Neuronal stem cell (in vitro differentiated cells): Measurements from ENCODE around the gene MAB21L4.

Experiments
- DNase-seq: peaks from one replicate; pipeline ENCODE4 v3.0.0-alpha.2; 2013; ENCODE audit warnings: low spot score
- H2AFZ ChIP-seq: one replicate; pipeline ENCODE4 v1.6.1; 2013; ENCODE audit warnings: mild to moderate bottlenecking, low read length, inconsistent platforms
- H2AK5ac ChIP-seq: 2 replicates; pipeline ENCODE4 v1.6.1; 2013; ENCODE audit warnings: low read depth, mild to moderate bottlenecking, inconsistent platforms, low read length, moderate library complexity, mixed read lengths
- H2BK120ac ChIP-seq: 2 replicates; pipeline ENCODE4 v1.6.1; 2013; ENCODE audit warnings: low read depth, mild to moderate bottlenecking, inconsistent platforms, low read length, moderate library complexity, mixed read lengths
- H2BK12ac ChIP-seq: one replicate; pipeline ENCODE4 v1.6.1; 2013; ENCODE audit warnings: low read length, inconsistent platforms
- H2BK15ac ChIP-seq: 2 replicates; pipeline ENCODE4 v1.6.1; 2013; ENCODE audit warnings: mild to moderate bottlenecking, low read length, inconsistent platforms, mixed read lengths
- H2BK5ac ChIP-seq: one replicate; pipeline ENCODE4 v1.6.1; 2013; ENCODE audit warnings: inconsistent platforms, mild to moderate bottlenecking, low read length, moderate library complexity
- H3K14ac ChIP-seq: one replicate; pipeline ENCODE4 v1.6.1; 2013; ENCODE audit warnings: low read length, inconsistent platforms
- H3K18ac ChIP-seq: 2 replicates; pipeline ENCODE4 v1.6.1; 2013; ENCODE audit warnings: low read length, inconsistent platforms
- H3K23ac ChIP-seq: 2 replicates; pipeline ENCODE4 v1.6.1; 2013; ENCODE audit warnings: low read depth, mild to moderate bottlenecking, mixed read lengths, low read length, inconsistent platforms; ENCODE audit not compliant: poor library complexity
- H3K27ac ChIP-seq: replicated peaks from 3 replicates; pipeline ENCODE4 v1.5.1; 2013; ENCODE audit warnings: low read length, inconsistent platforms
- H3K27me3 ChIP-seq, 3 experiments: 2 replicates each; pipeline ENCODE4 v1.6.1; 2013; ENCODE audit warnings: low read length in 3 of 3, mild to moderate bottlenecking in 2 of 3, inconsistent platforms in 1 of 3, low read depth in 1 of 3, mixed read lengths in 1 of 3, moderate library complexity in 1 of 3; ENCODE audit not compliant: control insufficient read depth in 3 of 3, insufficient read depth in 3 of 3
- H3K36me3 ChIP-seq, 2 donors: replicated peaks in 1 of 2; 2 replicates each; pipeline ENCODE4 v1.6.1; 2013; ENCODE audit warnings: low read length in 2 of 2; ENCODE audit not compliant: control insufficient read depth in 2 of 2, insufficient read depth in 2 of 2
- H3K4ac ChIP-seq: 2 replicates; pipeline ENCODE4 v1.6.1; 2013; ENCODE audit warnings: inconsistent platforms, mild to moderate bottlenecking, low read length, moderate library complexity
- H3K4me1 ChIP-seq, 2 donors: 1 replicate in 1 of 2; 2 replicates in 1 of 2; pipeline ENCODE4 v1.6.1; 2013; ENCODE audit warnings: low read length in 2 of 2, low read depth in 1 of 2; ENCODE audit not compliant: control insufficient read depth in 2 of 2, insufficient read depth in 1 of 2
- H3K4me2 ChIP-seq: one replicate; pipeline ENCODE4 v1.6.1; 2013; ENCODE audit warnings: mild to moderate bottlenecking, low read length, inconsistent platforms; ENCODE audit not compliant: insufficient read depth, poor library complexity, severe bottlenecking
- H3K4me3 ChIP-seq, 2 donors: 2 replicates each; pipeline ENCODE4 v1.5.1; 2013; ENCODE audit warnings: low read length in 2 of 2, mild to moderate bottlenecking in 2 of 2, inconsistent platforms in 1 of 2, moderate library complexity in 1 of 2
- H3K79me1 ChIP-seq: one replicate; pipeline ENCODE4 v1.6.1; 2013; ENCODE audit warnings: low read depth, mild to moderate bottlenecking, inconsistent platforms, low read length, moderate library complexity
- H3K9ac ChIP-seq: one replicate; pipeline ENCODE4 v1.6.1; 2013; ENCODE audit warnings: mild to moderate bottlenecking, low read depth, low read length, inconsistent platforms; ENCODE audit not compliant: poor library complexity
- H3K9me3 ChIP-seq, 2 donors: replicated peaks in 1 of 2; 2 replicates each; pipeline versions ENCODE3 to v1.6.1; 2013; ENCODE audit warnings: low read length in 2 of 2, mild to moderate bottlenecking in 2 of 2, inconsistent platforms in 1 of 2, low read depth in 1 of 2, mixed read lengths in 1 of 2, moderate library complexity in 1 of 2; ENCODE audit not compliant: control insufficient read depth in 2 of 2, insufficient read depth in 1 of 2
- H4K8ac ChIP-seq: one replicate; pipeline ENCODE4 v1.6.1; 2013; ENCODE audit warnings: low read depth, mild to moderate bottlenecking, inconsistent platforms, low read length, moderate library complexity
- H4K91ac ChIP-seq: one replicate; pipeline ENCODE4 v1.6.1; 2013; ENCODE audit warnings: low read length, low read depth, mild to moderate bottlenecking, inconsistent platforms; ENCODE audit not compliant: poor library complexity
- WGBS, 2 donors: extraction: QIAGEN DNeasy Blood & Tissue Kit; methylation state at CpG; one replicate each; pipeline ENCODE4 v1.1.7; 2013; ENCODE audit warnings: missing lambda C conversion rate in 2 of 2, mixed read lengths in 1 of 2; ENCODE audit not compliant: insufficient read length in 2 of 2, insufficient replicate concordance in 1 of 2; ENCODE audit errors: extremely low coverage in 2 of 2; 5-methylcytosine and 5-hydroxymethylcytosine counted together

Gene MAB21L4

GRCh38 chr2:240905176-240905781 is 9.3 kb upstream of the MAB21L4 start:
- Histone ChIP-seq H2AK5ac (peak overlapping the region; percentile 91), H3K4me1 (peaks cover 4 to 6% of the 10 kb centered on the region in 2 donors), H3K27ac (no peak overlapping the region), H2BK120ac (no peak overlapping the region), H4K91ac (no peak overlapping the region), H3K4ac (no peak overlapping the region), H4K8ac (no peak overlapping the region), H3K27me3 (peaks cover 0 to 39% (median 0%) of the 10 kb centered on the region in 3 experiments), H3K14ac (no peak overlapping the region), H3K18ac (peak overlapping the region; percentile 94), H2BK12ac (no peak overlapping the region), H2BK15ac (no peak overlapping the region), H3K9ac (no peak overlapping the region), H3K79me1 (no peaks in the 10 kb centered on the region), H3K4me2 (no peak overlapping the region), H2AFZ (no peak overlapping the region), H3K36me3 (no peaks in the 10 kb centered on the region), H3K4me3 (no peak overlapping the region), H2BK5ac (peak overlapping the region; percentile 87), H3K23ac (no peak overlapping the region), H3K9me3 (no peaks in the 10 kb centered on the region)
- no peak for DNase-seq
- WGBS, 2 donors, result no CpG with 5 or more reads among the region's 13 CpGs

DNA sequence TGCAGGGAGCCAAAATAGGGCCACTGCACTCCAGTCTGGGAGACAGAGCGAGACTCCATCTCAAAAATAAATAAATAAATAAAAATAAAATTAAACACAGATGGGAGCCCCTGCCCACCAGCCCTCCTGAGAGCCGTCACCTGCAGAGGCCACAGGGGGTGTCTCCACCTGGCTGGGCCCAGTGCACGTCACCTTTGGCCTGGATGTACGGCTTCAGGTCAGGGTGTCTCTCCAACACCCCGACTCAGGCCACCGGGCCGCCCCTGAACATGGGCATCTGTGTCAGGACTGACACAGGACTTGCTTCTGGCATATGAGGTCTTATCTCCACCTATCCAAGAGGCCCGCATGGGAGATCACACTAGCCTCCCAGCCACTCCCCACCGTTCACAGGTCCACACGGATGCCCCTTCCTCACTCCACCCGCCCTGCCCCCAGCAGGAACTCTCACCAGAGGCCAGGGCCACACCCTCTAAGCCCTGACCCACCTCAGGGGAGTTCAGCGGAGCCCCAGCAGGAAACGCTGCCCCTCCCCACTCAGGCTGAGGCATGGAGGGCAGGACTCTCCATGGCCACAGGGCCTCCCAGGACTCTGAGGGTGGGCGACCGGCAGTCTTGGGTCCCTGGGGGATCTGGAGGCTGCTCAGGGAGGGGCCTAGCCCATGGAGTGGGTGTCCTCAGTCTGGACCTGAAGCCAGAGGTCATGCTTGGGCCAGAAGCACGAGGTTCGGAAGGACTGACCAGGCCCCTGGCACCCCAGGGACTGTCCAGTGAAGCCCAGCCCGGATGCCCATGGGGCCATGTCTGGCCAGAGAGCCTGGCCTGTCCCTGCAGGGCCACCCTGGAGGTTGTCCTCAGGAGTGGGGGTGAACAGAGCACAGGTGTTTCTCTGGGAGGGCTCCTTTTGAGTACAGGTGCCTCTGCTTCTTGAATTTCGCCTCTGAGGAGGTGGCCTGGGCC is 8.5 kb upstream of the MAB21L4 start:
- H2AFZ ChIP-seq, result no peak overlapping the region
- no peak overlapping the region for H2AK5ac ChIP-seq
- DNase-seq, result no peak
- H3K18ac ChIP-seq, result peak overlapping the region; percentile 55
- no peak overlapping the region for H4K8ac ChIP-seq
- no peak overlapping the region for H3K9ac ChIP-seq
- H3K4me3 ChIP-seq, result no peak overlapping the region
- H3K4me1 ChIP-seq, result peaks cover 4 to 6% of the 10 kb centered on the region in 2 donors
- no peak overlapping the region for H3K4me2 ChIP-seq
- H2BK12ac ChIP-seq, result no peak overlapping the region
- no peak overlapping the region for H3K27ac ChIP-seq
- peak overlapping the region; percentile 39 for H2BK5ac ChIP-seq
- H4K91ac ChIP-seq, result no peak overlapping the region
- no CpG with 5 or more reads among the region's 19 CpGs for WGBS, 2 donors
- H3K23ac ChIP-seq, result no peak overlapping the region
- H3K79me1 ChIP-seq, result no peaks in the 10 kb centered on the region
- no peak overlapping the region for H3K14ac ChIP-seq
- peaks cover 0 to 32% (median 0%) of the 10 kb centered on the region in 3 experiments for H3K27me3 ChIP-seq
- no peaks in the 10 kb centered on the region for H3K36me3 ChIP-seq
- H2BK120ac ChIP-seq, result no peak overlapping the region
- H3K9me3 ChIP-seq, result no peaks in the 10 kb centered on the region
- H3K4ac ChIP-seq, result no peak overlapping the region
- no peak overlapping the region for H2BK15ac ChIP-seq

DNA sequence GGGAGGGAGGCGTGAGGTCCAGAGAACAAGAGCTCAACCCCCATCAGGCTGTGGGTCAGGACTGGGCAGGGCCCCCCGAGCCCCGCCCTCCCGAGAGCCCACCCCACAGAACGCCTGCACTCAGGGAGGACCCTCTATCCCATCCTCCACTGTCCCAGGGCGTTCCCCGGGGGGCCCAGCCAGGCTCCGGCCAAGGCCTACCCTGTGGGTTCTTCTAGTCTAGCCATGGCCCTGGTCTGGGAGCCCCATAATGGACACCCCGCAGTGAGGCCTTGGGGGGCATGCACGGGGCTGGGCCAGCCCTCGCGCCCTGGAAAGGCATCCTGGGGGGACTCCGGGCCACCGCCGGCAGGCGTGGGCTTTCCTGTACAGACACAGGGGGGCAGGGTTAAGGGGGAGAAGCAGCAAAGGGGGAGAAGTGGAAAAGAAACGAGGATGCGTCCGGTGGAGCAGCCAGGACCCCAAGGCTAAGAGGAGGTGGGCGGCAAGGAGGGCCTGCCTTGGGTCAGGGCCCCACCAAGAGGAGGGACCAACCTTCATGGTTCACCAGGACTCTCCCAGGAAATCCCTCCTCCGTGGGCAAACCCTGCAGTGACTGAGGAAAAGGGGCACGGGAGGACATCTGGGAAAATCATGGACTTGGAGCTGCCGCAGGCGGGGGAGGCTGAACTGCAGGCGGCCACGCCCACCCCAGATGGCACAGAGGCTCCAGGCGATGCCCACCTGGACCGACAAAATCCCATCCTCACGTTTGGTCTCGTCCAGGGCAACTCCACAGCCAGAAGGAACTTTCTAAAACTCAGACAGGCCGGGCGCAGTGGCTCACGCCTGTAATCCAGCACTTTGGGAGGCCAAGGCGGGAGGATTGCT is 7.5 kb upstream of the MAB21L4 start:
- Histone ChIP-seq H3K4me1 (peaks cover 4 to 6% of the 10 kb centered on the region in 2 donors), H2AK5ac (peak overlapping the region; percentile 37), H4K91ac (no peak overlapping the region), H3K9me3 (no peaks in the 10 kb centered on the region), H3K4ac (no peak overlapping the region), H2AFZ (no peak overlapping the region), H3K36me3 (no peaks in the 10 kb centered on the region), H3K9ac (no peak overlapping the region), H2BK5ac (no peak overlapping the region), H3K4me2 (no peak overlapping the region), H3K79me1 (no peaks in the 10 kb centered on the region), H3K4me3 (no peak overlapping the region), H2BK12ac (no peak overlapping the region), H4K8ac (no peak overlapping the region), H3K23ac (no peak overlapping the region), H2BK120ac (no peak overlapping the region), H3K27ac (no peak overlapping the region), H3K18ac (peak overlapping the region; percentile 71), H3K27me3 (peaks cover 0 to 29% (median 3%) of the 10 kb centered on the region in 3 experiments), H3K14ac (no peak overlapping the region), H2BK15ac (no peak overlapping the region)
- no CpG with 5 or more reads among the region's 34 CpGs for WGBS, 2 donors
- DNase-seq, result no peak
